ENCODE measurements around the gene RBM38.
A peak's percentile ranks its signal among the peaks of the same experiment; 100 is the strongest.

RBM38 gene

GRCh38 chr20:57400231-57400701 lies 9.1 kb downstream of the RBM38 start:
- Histone ChIP-seq H3K4me2 (ENCODE audit: insufficient read depth, low read length, poor library complexity, severe bottlenecking) (no peak overlapping the region), H2BK15ac (ENCODE audit: low read length) (no peak overlapping the region), H3K23ac (ENCODE audit: low read depth, low read length, poor library complexity) (no peak overlapping the region), H3K27me3 (ENCODE audit: control insufficient read depth in 3 of 3, insufficient read depth in 3 of 3, low read depth in 1 of 3, low read length in 3 of 3) (no peaks in the 10 kb centered on the region), H3K18ac (ENCODE audit: low read length) (peak overlapping the region; percentile 30), H2AFZ (ENCODE audit: low read length) (no peak overlapping the region), H2BK5ac (ENCODE audit: low read length) (peak overlapping the region; percentile 27), H3K27ac (replicated peaks; ENCODE audit: low read length) (no peak overlapping the region), H3K9ac (ENCODE audit: low read depth, low read length, poor library complexity) (no peak overlapping the region), H4K91ac (ENCODE audit: low read depth, low read length, poor library complexity) (no peak overlapping the region), H2BK12ac (ENCODE audit: low read length) (no peak overlapping the region), H4K8ac (ENCODE audit: low read depth, low read length) (no peak overlapping the region), H3K14ac (ENCODE audit: low read length) (no peak overlapping the region), H3K4me1 (ENCODE audit: control insufficient read depth in 2 of 2, insufficient read depth in 1 of 2, low read depth in 1 of 2, low read length in 2 of 2) (peaks cover 18% of the 10 kb centered on the region in 2 donors), H3K4me3 (ENCODE audit: low read length in 2 of 2) (no peak overlapping the region), H3K4ac (ENCODE audit: low read length) (no peak overlapping the region), H2AK5ac (ENCODE audit: low read depth, low read length) (peak overlapping the region; percentile 22), H3K79me1 (ENCODE audit: low read depth, low read length) (peaks cover 18% of the 10 kb centered on the region), H3K9me3 (replicated peaks in 1 of 2; ENCODE audit: control insufficient read depth in 2 of 2, insufficient read depth in 1 of 2, low read depth in 1 of 2, low read length in 2 of 2) (peaks cover 0 to 2% of the 10 kb centered on the region in 2 donors), H3K36me3 (replicated peaks in 1 of 2; ENCODE audit: control insufficient read depth in 2 of 2, insufficient read depth in 2 of 2, low read length in 2 of 2) (peaks cover 29 to 95% of the 10 kb centered on the region in 2 donors), H2BK120ac (ENCODE audit: low read depth, low read length) (no peak overlapping the region)
- no CpG with 5 or more reads among the region's 11 CpGs for WGBS, 2 donors (ENCODE audit: extremely low coverage in 2 of 2, insufficient read length in 2 of 2, insufficient replicate concordance in 1 of 2)
- no peak for DNase-seq (ENCODE audit: low spot score)

GRCh38 chr20:57400821-57401564 lies 9.8 kb downstream of the RBM38 start:
- Histone ChIP-seq H3K27me3 (ENCODE audit: control insufficient read depth in 3 of 3, insufficient read depth in 3 of 3, low read depth in 1 of 3, low read length in 3 of 3) (no peaks in the 10 kb centered on the region), H2BK5ac (ENCODE audit: low read length) (peak overlapping the region; percentile 67), H3K4ac (ENCODE audit: low read length) (no peak overlapping the region), H2AK5ac (ENCODE audit: low read depth, low read length) (no peak overlapping the region), H2AFZ (ENCODE audit: low read length) (no peak overlapping the region), H2BK15ac (ENCODE audit: low read length) (no peak overlapping the region), H3K18ac (ENCODE audit: low read length) (peak overlapping the region; percentile 56), H3K27ac (replicated peaks; ENCODE audit: low read length) (no peak overlapping the region), H2BK12ac (ENCODE audit: low read length) (no peak overlapping the region), H3K79me1 (ENCODE audit: low read depth, low read length) (peaks cover 18% of the 10 kb centered on the region), H3K9me3 (replicated peaks in 1 of 2; ENCODE audit: control insufficient read depth in 2 of 2, insufficient read depth in 1 of 2, low read depth in 1 of 2, low read length in 2 of 2) (peaks cover 0 to 2% of the 10 kb centered on the region in 2 donors), H3K4me3 (ENCODE audit: low read length in 2 of 2) (no peak overlapping the region), H3K4me2 (ENCODE audit: insufficient read depth, low read length, poor library complexity, severe bottlenecking) (no peak overlapping the region), H3K36me3 (replicated peaks in 1 of 2; ENCODE audit: control insufficient read depth in 2 of 2, insufficient read depth in 2 of 2, low read length in 2 of 2) (peaks cover 29 to 98% of the 10 kb centered on the region in 2 donors), H3K14ac (ENCODE audit: low read length) (no peak overlapping the region), H4K91ac (ENCODE audit: low read depth, low read length, poor library complexity) (no peak overlapping the region), H3K4me1 (ENCODE audit: control insufficient read depth in 2 of 2, insufficient read depth in 1 of 2, low read depth in 1 of 2, low read length in 2 of 2) (peaks cover 11 to 14% of the 10 kb centered on the region in 2 donors), H2BK120ac (ENCODE audit: low read depth, low read length) (no peak overlapping the region), H3K23ac (ENCODE audit: low read depth, low read length, poor library complexity) (peak overlapping the region; percentile 52), H3K9ac (ENCODE audit: low read depth, low read length, poor library complexity) (peak overlapping the region; percentile 33), H4K8ac (ENCODE audit: low read depth, low read length) (no peak overlapping the region)
- no peak for DNase-seq (ENCODE audit: low spot score)
- WGBS, 2 donors (ENCODE audit: extremely low coverage in 2 of 2, insufficient read length in 2 of 2, insufficient replicate concordance in 1 of 2): no CpG with 5 or more reads among the region's 21 CpGs

GRCh38 chr20:57401565-57401918 lies 10.3 kb downstream of the RBM38 start:
- Histone ChIP-seq H3K4me3 (ENCODE audit: low read length in 2 of 2) (no peak overlapping the region), H2BK15ac (ENCODE audit: low read length) (no peak overlapping the region), H3K14ac (ENCODE audit: low read length) (no peak overlapping the region), H2AFZ (ENCODE audit: low read length) (no peak overlapping the region), H3K9me3 (replicated peaks in 1 of 2; ENCODE audit: control insufficient read depth in 2 of 2, insufficient read depth in 1 of 2, low read depth in 1 of 2, low read length in 2 of 2) (peaks cover 0 to under 1% of the 10 kb centered on the region in 2 donors), H2BK120ac (ENCODE audit: low read depth, low read length) (no peak overlapping the region), H3K36me3 (replicated peaks in 1 of 2; ENCODE audit: control insufficient read depth in 2 of 2, insufficient read depth in 2 of 2, low read length in 2 of 2) (peaks cover 28 to 98% of the 10 kb centered on the region in 2 donors), H3K4me1 (ENCODE audit: control insufficient read depth in 2 of 2, insufficient read depth in 1 of 2, low read depth in 1 of 2, low read length in 2 of 2) (peaks cover 7 to 11% of the 10 kb centered on the region in 2 donors), H3K9ac (ENCODE audit: low read depth, low read length, poor library complexity) (no peak overlapping the region), H3K23ac (ENCODE audit: low read depth, low read length, poor library complexity) (peak overlapping the region; percentile 52), H3K79me1 (ENCODE audit: low read depth, low read length) (peaks cover 15% of the 10 kb centered on the region), H3K4ac (ENCODE audit: low read length) (no peak overlapping the region), H3K27me3 (ENCODE audit: control insufficient read depth in 3 of 3, insufficient read depth in 3 of 3, low read depth in 1 of 3, low read length in 3 of 3) (no peaks in the 10 kb centered on the region), H3K4me2 (ENCODE audit: insufficient read depth, low read length, poor library complexity, severe bottlenecking) (no peak overlapping the region), H3K27ac (replicated peaks; ENCODE audit: low read length) (no peak overlapping the region), H4K91ac (ENCODE audit: low read depth, low read length, poor library complexity) (no peak overlapping the region), H4K8ac (ENCODE audit: low read depth, low read length) (no peak overlapping the region), H2AK5ac (ENCODE audit: low read depth, low read length) (no peak overlapping the region), H3K18ac (ENCODE audit: low read length) (peak overlapping the region; percentile 56), H2BK5ac (ENCODE audit: low read length) (peak overlapping the region; percentile 67), H2BK12ac (ENCODE audit: low read length) (no peak overlapping the region)
- no peak for DNase-seq (ENCODE audit: low spot score)
- WGBS, 2 donors (ENCODE audit: extremely low coverage in 2 of 2, insufficient read length in 2 of 2, insufficient replicate concordance in 1 of 2): no CpG with 5 or more reads among the region's 7 CpGs

- Histone ChIP-seq H2AK5ac (ENCODE audit: low read depth, low read length) (no peak overlapping the region), H4K91ac (ENCODE audit: low read depth, low read length, poor library complexity) (no peak overlapping the region), H3K4ac (ENCODE audit: low read length) (no peak overlapping the region), H4K8ac (ENCODE audit: low read depth, low read length) (peak overlapping the region; percentile 6), H3K27me3 (ENCODE audit: control insufficient read depth in 3 of 3, insufficient read depth in 3 of 3, low read depth in 1 of 3, low read length in 3 of 3) (no peaks in the 10 kb centered on the region), H3K23ac (ENCODE audit: low read depth, low read length, poor library complexity) (no peak overlapping the region), H3K4me1 (ENCODE audit: control insufficient read depth in 2 of 2, insufficient read depth in 1 of 2, low read depth in 1 of 2, low read length in 2 of 2) (peaks cover 7 to 11% of the 10 kb centered on the region in 2 donors), H2BK120ac (ENCODE audit: low read depth, low read length) (no peak overlapping the region), H3K36me3 (replicated peaks in 1 of 2; ENCODE audit: control insufficient read depth in 2 of 2, insufficient read depth in 2 of 2, low read length in 2 of 2) (peaks cover 20 to 95% of the 10 kb centered on the region in 2 donors), H2BK5ac (ENCODE audit: low read length) (no peak overlapping the region), H2BK12ac (ENCODE audit: low read length) (no peak overlapping the region), H3K14ac (ENCODE audit: low read length) (peak overlapping the region; percentile 42), H3K4me2 (ENCODE audit: insufficient read depth, low read length, poor library complexity, severe bottlenecking) (no peak overlapping the region), H3K9ac (ENCODE audit: low read depth, low read length, poor library complexity) (no peak overlapping the region), H3K4me3 (ENCODE audit: low read length in 2 of 2) (peak overlapping the region in 1 of 2 donors; percentile 50), H3K9me3 (replicated peaks in 1 of 2; ENCODE audit: control insufficient read depth in 2 of 2, insufficient read depth in 1 of 2, low read depth in 1 of 2, low read length in 2 of 2) (no peaks in the 10 kb centered on the region), H2BK15ac (ENCODE audit: low read length) (no peak overlapping the region), H3K18ac (ENCODE audit: low read length) (peak overlapping the region; percentile 53), H3K79me1 (ENCODE audit: low read depth, low read length) (peaks cover 16% of the 10 kb centered on the region), H3K27ac (replicated peaks; ENCODE audit: low read length) (no peak overlapping the region), H2AFZ (ENCODE audit: low read length) (no peak overlapping the region)
- DNase-seq (ENCODE audit: low spot score): no peak
- WGBS, 2 donors (ENCODE audit: extremely low coverage in 2 of 2, insufficient read length in 2 of 2, insufficient replicate concordance in 1 of 2): no CpG with 5 or more reads among the region's 32 CpGs
These were observed 11.3 kb downstream of the RBM38 start for GRCh38 chr20:57402206-57403125.

Measured in neuronal stem cell (in vitro differentiated cells).